Mesothelial cell of epicardium (in vitro differentiated cells): Measurements from ENCODE around the gene DOCK2. TPM values are rescaled to one million over a fixed set of nuclear protein-coding genes. Genes with fewer than 3 reads are reported as not detected.

ENCODE experiments used
- DNase-seq, 2 experiments: peaks; one replicate each; pipeline ENCODE4 v3.0.0; 2021; ENCODE audit warnings: low spot score in 2 of 2; ENCODE audit not compliant: unreplicated experiment in 2 of 2
- H3K27ac Mint-ChIP-seq: 2 replicates; pipeline ENCODE4 v1.8.0; 2021; ENCODE audit warnings: mixed read lengths
- H3K27me3 Mint-ChIP-seq: 2 replicates; pipeline ENCODE4 v1.8.0; 2021; ENCODE audit warnings: low read depth, mixed read lengths
- H3K36me3 Mint-ChIP-seq: 2 replicates; pipeline ENCODE4 v1.8.0; 2021; ENCODE audit warnings: mixed read lengths
- H3K4me1 Mint-ChIP-seq: 2 replicates; pipeline ENCODE4 v1.8.0; 2021; ENCODE audit warnings: mixed read lengths
- H3K4me3 Mint-ChIP-seq: 2 replicates; pipeline ENCODE4 v1.8.0; 2021; ENCODE audit warnings: mild to moderate bottlenecking, moderate library complexity, mixed read lengths
- H3K9me3 Mint-ChIP-seq: 2 replicates; pipeline ENCODE4 v1.8.0; 2021; ENCODE audit warnings: mixed read lengths
- total RNA-seq: library from RNA; stranded (reverse); gene quantifications from 3 replicates; pipeline ENCODE4 v1.2.1, GENCODE V29; 2021
- TF ChIP-seq, protein P1 (sequence below): fragments of 200-600 bp; sonication (generic); IDR thresholded peaks from one replicate; pipeline ENCODE4 v1.5.0; 2021; ENCODE audit warnings: antibody characterized with exemption; ENCODE audit not compliant: unreplicated experiment

DOCK2 gene
- total RNA-seq, 1 donor from 2014 or later = 0.25 TPM

DNA sequence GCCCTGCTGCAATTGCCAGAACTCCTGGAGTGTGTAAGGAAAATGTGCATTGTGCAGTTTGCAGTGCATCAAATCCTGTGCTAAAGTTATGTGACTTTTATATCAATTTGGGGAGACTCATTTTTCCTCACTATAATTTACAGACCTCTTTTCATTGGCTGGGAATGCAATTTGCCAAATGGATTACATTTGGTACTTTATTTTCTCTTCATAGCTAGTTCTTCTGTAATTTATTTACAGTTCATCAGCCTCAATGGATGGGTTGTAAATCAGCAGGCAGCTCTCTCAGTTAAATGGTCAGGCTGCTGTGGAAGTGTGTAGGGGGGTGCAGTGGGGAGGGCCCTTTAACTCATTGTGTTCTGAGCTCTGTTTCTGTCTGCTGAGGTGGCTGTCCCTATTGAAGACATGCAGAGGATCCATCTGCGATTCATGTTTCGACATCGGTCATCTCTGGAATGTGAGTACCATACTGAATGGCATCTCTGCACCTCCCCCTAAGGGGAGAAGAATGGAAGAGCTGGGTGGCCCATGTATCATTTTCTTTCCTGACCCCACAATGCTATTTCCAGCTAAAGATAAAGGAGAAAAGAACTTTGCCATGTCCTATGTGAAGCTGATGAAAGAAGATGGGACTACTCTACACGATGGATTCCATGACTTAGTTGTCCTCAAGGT lies 74.6 kb downstream of the DOCK2 start:
- Mint-ChIP-seq H3K4me1 (peaks cover 4% of the 10 kb centered on the region), H3K36me3 (no peaks in the 10 kb centered on the region), H3K27ac (no peak overlapping the region), H3K27me3 (peaks cover 31% of the 10 kb centered on the region), H3K9me3 (peaks cover 5% of the 10 kb centered on the region), H3K4me3 (no peak overlapping the region)
- DNase-seq = no peak
- TF ChIP-seq, protein P1, sequence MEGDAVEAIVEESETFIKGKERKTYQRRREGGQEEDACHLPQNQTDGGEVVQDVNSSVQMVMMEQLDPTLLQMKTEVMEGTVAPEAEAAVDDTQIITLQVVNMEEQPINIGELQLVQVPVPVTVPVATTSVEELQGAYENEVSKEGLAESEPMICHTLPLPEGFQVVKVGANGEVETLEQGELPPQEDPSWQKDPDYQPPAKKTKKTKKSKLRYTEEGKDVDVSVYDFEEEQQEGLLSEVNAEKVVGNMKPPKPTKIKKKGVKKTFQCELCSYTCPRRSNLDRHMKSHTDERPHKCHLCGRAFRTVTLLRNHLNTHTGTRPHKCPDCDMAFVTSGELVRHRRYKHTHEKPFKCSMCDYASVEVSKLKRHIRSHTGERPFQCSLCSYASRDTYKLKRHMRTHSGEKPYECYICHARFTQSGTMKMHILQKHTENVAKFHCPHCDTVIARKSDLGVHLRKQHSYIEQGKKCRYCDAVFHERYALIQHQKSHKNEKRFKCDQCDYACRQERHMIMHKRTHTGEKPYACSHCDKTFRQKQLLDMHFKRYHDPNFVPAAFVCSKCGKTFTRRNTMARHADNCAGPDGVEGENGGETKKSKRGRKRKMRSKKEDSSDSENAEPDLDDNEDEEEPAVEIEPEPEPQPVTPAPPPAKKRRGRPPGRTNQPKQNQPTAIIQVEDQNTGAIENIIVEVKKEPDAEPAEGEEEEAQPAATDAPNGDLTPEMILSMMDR = no peak

DNA sequence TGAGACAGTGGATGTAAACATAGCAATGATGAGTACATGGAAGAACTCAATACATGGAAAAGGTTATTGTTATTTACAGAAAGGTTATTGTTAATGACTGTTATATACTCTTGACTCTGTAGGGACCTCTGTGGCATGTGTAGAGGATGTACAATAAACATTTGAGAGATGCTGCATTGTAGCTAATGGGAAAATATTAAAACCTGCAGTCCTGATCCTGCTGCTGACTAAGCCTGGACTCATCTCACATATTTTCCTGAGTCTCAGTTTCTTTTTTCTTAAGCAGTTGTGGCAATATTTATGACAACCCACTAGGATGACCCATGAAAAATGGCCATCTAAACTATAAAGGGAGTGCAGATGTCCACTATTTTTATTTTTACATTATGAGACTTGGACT lies 75.4 kb downstream of the DOCK2 start:
- TF ChIP-seq, protein P1 = no peak
- Mint-ChIP-seq H3K4me3 (no peak overlapping the region), H3K9me3 (peaks cover 5% of the 10 kb centered on the region), H3K27ac (no peak overlapping the region), H3K36me3 (no peaks in the 10 kb centered on the region), H3K27me3 (peaks cover 34% of the 10 kb centered on the region), H3K4me1 (peaks cover 4% of the 10 kb centered on the region)
- no peak for DNase-seq

DNA sequence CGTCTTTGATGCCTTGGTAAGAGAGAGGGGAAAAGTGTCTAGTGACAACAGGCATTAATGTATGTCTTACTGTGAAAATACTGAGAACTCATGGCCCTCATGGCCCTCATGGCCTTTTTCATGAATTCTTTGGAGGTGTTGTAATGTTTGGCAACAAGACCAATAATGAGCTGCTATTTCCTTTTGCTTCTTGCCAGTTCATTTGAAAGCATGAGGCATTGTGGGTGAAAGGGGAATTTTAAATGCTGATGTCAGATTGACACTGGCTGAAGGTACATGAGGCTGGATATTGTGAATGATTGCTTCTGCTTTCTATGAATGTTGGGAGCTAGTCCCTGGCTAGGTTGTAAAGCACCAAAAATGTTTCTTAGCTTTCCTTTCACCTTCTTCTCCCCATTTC lies 79.2 kb downstream of the DOCK2 start:
- Mint-ChIP-seq H3K9me3 (peaks cover 5% of the 10 kb centered on the region), H3K27me3 (peaks cover 53% of the 10 kb centered on the region), H3K4me3 (no peak overlapping the region), H3K4me1 (peaks cover 4% of the 10 kb centered on the region), H3K36me3 (no peaks in the 10 kb centered on the region), H3K27ac (no peak overlapping the region)
- no peak for DNase-seq
- TF ChIP-seq, protein P1 = no peak

DNA sequence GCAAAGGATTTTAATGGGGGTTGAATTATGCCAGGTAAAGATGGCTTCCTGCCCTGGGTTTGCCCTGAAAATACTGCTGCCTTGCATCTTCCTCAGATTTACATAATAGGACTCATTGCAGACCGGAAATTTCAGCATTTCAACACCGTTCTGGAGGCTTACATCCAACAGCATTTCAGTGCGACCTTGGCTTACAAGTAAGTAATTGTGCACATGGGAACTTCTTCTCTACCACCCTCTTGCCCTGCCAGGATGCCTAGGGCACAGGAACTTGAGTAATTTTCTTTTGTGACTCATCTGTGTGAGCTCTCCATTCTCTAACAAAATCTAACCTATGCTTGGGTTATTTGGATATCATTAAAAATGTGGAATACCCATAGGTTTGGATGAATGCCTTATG lies 80.2 kb downstream of the DOCK2 start:
- H3K36me3 Mint-ChIP-seq = no peaks in the 10 kb centered on the region
- H3K27me3 Mint-ChIP-seq = peaks cover 55% of the 10 kb centered on the region
- no peak overlapping the region for H3K4me3 Mint-ChIP-seq
- no peak overlapping the region for H3K27ac Mint-ChIP-seq
- peaks cover 4% of the 10 kb centered on the region for H3K4me1 Mint-ChIP-seq
- DNase-seq = no peak
- peaks cover 8% of the 10 kb centered on the region for H3K9me3 Mint-ChIP-seq
- TF ChIP-seq, protein P1 = no peak

DNA sequence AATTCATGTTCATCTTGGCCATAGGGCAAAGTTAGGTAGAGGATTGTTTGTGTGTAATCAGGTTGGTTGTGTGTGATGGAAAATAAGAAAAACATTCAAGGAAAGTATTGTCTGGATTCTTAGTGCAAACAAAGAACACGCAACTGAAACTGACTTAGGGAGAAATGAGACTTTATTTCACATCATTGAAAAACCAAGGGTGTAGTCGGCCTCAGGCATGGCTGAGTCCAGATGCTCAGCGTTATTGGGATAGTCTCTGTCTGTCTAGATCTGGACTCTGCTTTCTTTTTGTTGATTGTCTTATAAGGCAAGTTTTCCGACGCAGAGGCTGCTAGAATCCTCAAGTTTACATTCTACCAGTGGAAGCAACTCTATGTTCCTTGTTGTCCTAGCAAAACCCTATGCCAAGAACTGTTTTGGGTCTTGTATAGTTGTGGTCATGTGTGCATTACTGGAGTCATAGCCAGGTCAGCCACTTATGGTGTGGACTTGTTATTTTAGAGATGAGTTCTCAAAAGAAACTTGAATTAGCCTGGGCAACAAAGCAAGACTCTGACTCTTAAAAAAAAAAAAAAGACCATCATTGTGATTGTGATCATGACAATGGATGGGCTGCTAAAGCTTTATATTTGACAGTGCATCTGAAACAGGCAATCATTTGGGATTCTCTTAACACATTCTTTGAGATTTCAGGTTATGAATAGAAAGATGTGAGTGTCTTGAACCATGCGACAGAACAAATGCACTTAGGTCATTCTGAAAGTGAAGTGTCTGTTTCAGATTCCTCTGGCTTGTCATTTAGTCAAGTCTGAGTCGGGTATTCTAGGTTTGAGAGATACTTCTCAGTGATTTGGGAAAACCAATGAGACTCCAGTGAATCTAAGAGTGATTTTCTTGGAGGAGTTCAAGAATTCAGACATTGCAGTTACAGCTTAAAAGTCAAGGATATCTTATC lies 82.6 kb downstream of the DOCK2 start:
- peaks cover 3% of the 10 kb centered on the region for H3K9me3 Mint-ChIP-seq
- peaks cover 4% of the 10 kb centered on the region for H3K4me1 Mint-ChIP-seq
- H3K27ac Mint-ChIP-seq = no peak overlapping the region
- H3K4me3 Mint-ChIP-seq = no peak overlapping the region
- no peaks in the 10 kb centered on the region for H3K36me3 Mint-ChIP-seq
- TF ChIP-seq, protein P1 = no peak
- H3K27me3 Mint-ChIP-seq = peaks cover 69% of the 10 kb centered on the region
- DNase-seq = no peak
